NCI-H1105 (cell line): Measurements from ENCODE around the gene ADM.
"Not testable (repeated sequence)": the region's sequence is repeated elsewhere in the genome, so short reads cannot be mapped to it uniquely, and the experiment has no call there.

Experiments used
- DNase-seq: peaks from one replicate; lab custom pipeline; 2025; lab: John Stamatoyannopoulos, UW

The ADM gene

GRCh38 chr11:10304495-10305261 is at the start of gene ADM:
ADM (plus strand) TSS chr11:10305073; CDS start chr11:10305701, 628 bp downstream.
- DNase-seq, result peak; percentile 62

GRCh38 chr11:10255388-10256125 is 49.3 kb upstream of the ADM start:
- no peak for DNase-seq

GRCh38 chr11:10257478-10257877 is 47.4 kb upstream of the ADM start:
- no peak for DNase-seq

DNA sequence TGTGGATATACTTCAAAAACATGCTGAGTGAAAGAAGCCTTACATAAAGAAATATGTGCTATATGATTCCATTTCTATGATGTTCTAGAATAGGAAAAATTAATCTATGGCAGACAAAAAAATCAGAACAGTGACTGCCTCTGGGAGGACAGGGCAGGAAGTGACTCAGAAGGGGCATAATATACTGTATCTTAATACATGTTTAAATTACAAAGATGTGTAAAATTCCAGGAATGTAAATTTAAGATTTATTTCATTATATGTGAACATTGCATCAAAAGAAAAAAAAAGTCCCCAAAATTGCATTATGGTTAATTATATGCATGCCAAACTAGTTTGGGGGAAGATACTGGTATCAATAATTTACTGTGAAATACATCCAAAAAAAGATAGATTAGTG is 43.1 kb upstream of the ADM start:
- no peak for DNase-seq

DNA sequence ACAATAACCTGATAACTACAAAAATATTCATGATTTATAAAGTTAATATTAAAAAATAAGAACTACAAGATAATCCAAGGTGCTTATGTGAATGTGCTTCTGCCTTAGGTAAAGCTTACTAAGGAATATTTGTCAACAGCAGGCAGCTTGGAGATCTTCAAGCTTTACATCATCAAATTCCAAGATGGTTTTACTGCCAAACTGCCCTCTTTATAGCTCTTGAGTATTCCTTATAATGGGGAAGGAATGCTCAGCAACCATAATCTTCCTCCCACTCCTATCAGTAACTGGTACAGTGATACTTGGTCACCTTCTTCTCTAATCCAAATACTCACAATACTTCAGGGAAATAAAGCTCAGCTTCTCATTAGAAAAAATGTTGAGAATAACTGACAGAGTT is 40.9 kb upstream of the ADM start:
- DNase-seq, result no peak

DNA sequence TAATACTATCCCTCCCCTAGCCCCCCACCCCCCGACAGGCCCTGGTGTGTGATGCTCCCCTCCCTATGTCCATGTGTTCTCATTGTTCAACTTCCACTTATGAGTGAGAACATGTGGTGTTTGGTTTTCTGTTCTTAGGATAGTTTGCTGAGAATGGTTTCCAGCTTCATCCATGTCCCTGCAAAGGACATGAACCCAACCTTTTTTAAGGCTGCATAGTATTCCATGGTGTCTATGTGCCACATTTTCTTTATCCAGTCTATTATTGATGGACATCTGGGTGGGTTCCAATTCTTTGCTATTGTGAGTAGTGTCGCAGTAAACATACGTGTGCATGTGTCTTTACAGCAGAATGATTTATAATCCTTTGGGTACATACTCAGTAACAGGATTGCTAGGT is 40.2 kb upstream of the ADM start:
- DNase-seq, result not testable (repeated sequence)

DNA sequence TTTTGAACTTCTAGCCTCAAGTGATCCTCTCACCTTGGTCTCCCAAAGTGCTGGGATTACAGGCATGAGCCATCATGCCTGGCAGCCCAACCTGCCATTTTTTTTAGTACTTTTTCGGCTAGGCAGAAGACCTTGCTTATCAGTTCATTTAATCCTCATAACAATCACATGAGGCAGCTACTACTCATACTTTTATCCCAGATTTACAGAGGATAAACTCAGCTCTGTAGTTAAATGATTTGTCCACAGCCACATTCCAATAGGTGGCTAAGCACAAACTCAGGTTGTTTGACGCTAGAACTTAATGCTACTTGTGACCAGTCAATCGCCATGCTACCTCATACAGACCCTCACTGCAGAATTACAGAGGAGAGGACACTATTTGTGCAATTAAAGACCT is 38.9 kb upstream of the ADM start:
- DNase-seq, result no peak

GRCh38 chr11:10267821-10268220 is 37.1 kb upstream of the ADM start:
- DNase-seq, result no peak

- DNase-seq, result no peak
Observed at GRCh38 chr11:10268746-10269488, 36.0 kb upstream of the ADM start.

DNA sequence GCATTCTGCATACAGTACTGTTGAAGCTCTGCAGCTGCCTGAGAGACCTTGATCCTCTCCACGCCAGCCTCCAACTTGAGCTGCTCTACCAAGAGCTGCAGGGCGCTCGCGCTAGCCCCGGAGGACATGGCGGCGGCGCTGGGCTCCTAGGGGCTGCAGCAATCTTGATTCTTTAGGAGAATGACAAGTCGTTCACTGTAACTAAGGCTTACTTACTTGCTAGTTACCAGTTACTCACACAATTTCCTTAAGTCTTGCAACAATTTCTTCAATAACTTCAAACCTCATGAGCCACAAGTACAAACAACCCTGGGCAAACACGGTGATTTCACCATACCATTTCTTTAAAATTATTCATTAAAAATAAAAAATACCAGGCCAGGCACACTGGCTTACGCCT is 32.7 kb upstream of the ADM start:
- no peak for DNase-seq

DNA sequence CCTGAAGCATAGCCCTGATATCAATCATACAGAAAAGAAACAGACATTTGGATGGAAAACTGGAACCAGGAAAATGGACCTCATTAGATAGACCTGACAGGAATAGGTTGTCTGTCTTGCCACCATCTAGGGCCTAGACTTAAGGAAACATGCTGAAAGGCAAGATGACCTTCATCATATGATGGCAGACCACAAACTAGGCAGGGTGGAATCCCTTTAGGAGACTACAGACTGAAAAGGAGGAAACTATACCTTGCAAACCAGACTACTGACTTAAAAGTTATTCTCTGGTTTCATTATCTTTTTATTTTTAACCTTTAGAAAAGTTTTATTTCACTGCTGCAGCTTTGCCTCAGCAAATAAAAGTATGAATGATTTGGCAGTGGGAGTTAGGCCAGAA is 31.1 kb upstream of the ADM start:
- no peak for DNase-seq

DNA sequence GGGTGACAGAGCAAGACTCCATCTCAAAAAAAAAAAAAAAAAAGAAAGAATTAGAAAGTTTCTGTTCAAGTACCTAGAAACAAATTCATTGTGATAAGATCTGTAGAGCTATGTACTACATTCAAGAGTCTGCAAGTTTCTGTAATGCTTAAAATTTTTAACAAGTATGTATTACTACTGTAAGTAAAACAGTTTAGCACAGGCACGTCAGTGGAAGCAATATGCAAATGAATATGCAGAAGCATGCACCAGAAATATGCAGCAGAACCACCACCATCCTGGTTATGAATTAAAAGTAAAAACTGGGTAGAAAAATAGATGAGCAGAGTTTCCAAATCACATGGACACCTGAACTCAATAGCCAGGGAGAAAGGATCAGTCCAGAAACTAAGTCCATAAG is 30.1 kb upstream of the ADM start:
- DNase-seq, result no peak

- DNase-seq, result no peak
Observed at GRCh38 chr11:10275714-10276113, 29.2 kb upstream of the ADM start.

DNA sequence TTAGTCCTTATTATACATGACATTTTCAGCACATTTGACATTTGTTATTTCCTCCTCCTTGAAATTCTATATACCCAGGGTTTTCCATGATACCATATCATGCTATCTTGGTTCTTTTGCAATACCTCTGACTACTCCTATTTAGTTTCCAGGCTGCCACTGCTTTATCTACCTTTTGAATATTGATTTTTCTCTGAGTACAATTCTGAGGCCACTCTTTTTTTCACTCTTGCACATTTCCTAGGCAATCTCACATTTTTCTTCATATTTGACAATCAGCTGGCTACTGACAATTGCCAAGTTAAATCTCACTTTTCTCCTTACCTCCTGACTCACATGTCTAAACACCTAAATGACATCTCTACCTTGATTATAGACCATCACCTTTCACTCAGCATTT is 22.8 kb upstream of the ADM start:
- no peak for DNase-seq

GRCh38 chr11:10283991-10284390 is 20.9 kb upstream of the ADM start:
- DNase-seq, result no peak

DNA sequence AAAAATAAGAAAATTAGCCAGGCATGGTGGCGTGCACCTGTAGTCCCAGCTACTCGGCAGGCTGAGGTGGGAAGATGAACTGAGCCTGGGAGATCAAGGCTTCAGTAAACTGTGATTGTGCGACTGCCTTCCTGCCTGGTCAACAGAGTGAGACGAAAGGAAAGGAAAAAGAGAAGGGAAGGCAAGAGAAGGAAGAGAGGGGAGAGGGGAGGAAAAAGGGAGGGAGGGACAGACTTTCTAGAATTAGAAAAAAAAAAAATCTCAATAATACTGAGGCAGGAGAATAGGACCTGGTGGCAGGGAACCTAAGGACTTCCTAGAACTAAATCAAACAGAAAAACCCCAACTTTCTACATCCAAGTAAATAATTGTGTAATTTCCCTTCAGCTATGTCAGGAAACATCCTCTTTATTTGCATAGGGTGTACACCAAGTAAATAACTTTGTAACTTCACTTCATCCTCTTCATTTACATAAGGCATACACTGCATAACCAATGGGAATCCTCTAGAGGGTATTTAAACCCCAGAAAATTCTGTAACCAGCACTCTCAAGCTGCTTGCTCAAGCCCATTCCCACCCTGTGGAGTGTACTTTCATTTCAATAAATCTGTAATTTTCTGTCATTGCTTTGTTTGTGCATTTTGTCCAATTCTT is 19.6 kb upstream of the ADM start:
- DNase-seq, result no peak

GRCh38 chr11:10287140-10287539 is 17.7 kb upstream of the ADM start:
- no peak for DNase-seq

GRCh38 chr11:10287766-10288715 is 16.8 kb upstream of the ADM start:
- DNase-seq, result no peak

DNA sequence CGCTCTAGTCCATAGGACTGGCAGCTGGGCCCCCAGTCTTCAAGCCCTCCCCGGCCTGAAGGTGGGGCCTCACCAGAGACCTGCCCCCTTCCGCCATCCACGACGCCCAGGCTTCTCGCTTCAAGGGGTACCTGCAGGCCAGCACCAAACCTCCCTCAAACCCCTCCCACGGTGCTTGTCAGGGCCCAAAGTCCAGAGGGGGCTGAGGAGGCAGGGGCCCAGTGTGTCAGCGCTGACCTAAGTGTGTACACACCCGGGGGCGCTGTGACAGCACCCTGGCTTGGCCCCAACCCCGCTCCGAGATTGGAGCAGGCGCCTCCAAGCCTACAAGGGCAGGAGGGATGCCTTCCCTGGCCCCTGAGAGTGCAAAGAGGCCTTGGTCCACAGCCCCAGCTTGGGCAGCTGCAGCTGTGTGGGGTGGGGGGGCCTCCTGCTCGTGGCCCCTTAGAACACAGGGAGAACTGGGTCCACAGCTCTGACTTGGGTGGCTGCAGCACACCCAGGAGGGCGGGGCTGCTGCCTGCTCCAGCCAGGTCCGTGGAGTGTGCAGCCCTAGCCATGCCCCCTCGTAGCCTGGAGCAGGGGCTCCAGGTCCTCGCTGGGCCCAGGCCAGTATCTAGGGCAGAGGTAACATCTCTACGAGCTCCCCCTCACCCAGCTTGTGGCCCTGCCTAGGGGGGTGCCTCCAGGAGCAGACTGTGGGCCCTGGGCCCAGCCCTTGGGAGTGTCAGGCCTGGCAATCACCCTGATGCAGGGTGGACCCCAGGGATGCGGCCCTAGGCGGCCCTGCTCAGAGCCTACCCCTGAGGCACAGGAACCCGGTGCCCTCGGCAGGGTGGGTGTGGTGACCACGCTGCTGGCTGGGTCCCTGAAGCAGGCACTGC is 15.8 kb upstream of the ADM start:
- no peak for DNase-seq

DNA sequence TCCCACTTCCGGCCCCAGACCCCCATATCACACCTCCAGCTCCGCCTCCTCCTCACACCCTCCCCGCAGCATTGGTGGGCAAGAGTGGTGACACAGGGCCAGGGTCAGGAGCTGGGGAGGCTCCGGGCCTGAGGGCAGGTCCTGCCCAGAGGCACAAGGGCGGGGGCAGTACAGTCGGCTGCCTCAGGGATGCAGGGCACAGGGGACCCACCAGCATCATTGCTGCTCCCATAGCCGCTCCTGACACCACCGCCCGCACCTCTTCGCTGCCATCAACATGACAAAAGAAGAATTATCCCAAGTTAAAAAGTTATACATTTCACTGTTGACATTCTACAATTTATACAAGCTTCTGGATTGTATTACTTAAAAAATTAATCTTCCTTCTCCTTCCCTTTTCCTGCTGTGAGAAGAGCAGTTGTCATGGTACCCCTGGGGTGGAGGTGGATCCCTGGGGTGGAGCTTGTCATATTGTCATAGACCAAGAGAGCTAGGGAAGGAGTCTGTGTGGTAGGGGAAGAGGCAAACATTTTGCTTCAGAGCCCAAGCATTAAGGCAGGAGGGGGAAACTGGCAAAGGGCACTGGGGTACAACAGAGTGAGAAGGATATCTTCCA is 15.0 kb upstream of the ADM start:
- DNase-seq, result no peak
